ENCODE data around the gene OSBPL7. TPM values are rescaled to one million over a fixed set of nuclear protein-coding genes. Genes with fewer than 3 reads are reported as not detected.

The OSBPL7 gene
- total RNA-seq, 4 donors from 2014 or later = 2.2 to 4.1 (median 3.8) TPM

- WGBS, 2 donors (ENCODE audit: low coverage in 1 of 2) = 81 to 84% methylated on average over 5 to 9 of the region's 11 CpGs
- no peaks in the 10 kb centered on the region for H3K36me3 ChIP-seq
- ATAC-seq = no peak
Measured at GRCh38 chr17:47867813-47868533, 46.4 kb upstream of the OSBPL7 start.

GRCh38 chr17:47866941-47867340, 45.3 kb upstream of the OSBPL7 start:
- no peaks in the 10 kb centered on the region for H3K9me3 ChIP-seq
- WGBS, 2 donors (ENCODE audit: low coverage in 1 of 2) = 20 to 100% methylated on average over 1 to 9 of the region's 20 CpGs
- no peak overlapping the region for H3K27ac ChIP-seq
- H3K27me3 ChIP-seq = peaks cover 73% of the 10 kb centered on the region
- no peak for ATAC-seq
- no peak overlapping the region for H3K4me3 ChIP-seq
- no peaks in the 10 kb centered on the region for H3K4me1 ChIP-seq
- no peak for TF ChIP-seq POLR2A (IDR thresholded peaks at IDR 0.05)
- TF ChIP-seq CTCF (IDR thresholded peaks at IDR 0.05) = no peak
- no peak for TF ChIP-seq EP300 (IDR thresholded peaks at IDR 0.05)
- no peak for TF ChIP-seq POLR2AphosphoS5 (IDR thresholded peaks at IDR 0.05)
- no peaks in the 10 kb centered on the region for H3K36me3 ChIP-seq

More at GRCh38 chr17:47867813-47868533, 46.4 kb upstream of the OSBPL7 start:
- TF ChIP-seq CTCF (IDR thresholded peaks at IDR 0.05) = no peak
- no peak for TF ChIP-seq POLR2AphosphoS5 (IDR thresholded peaks at IDR 0.05)
- no peak for TF ChIP-seq POLR2A (IDR thresholded peaks at IDR 0.05)
- no peak for TF ChIP-seq EP300 (IDR thresholded peaks at IDR 0.05)
- Histone ChIP-seq H3K9me3 (no peaks in the 10 kb centered on the region), H3K27me3 (peaks cover 83% of the 10 kb centered on the region), H3K4me1 (peaks cover 0 to 7% (median 0%) of the 10 kb centered on the region in 3 donors), H3K27ac (no peak overlapping the region), H3K4me3 (no peak overlapping the region)

- H3K4me1 ChIP-seq = no peaks in the 10 kb centered on the region
- 33 to 41% methylated on average over 3 to 4 of the region's 7 CpGs for WGBS, 2 donors (ENCODE audit: low coverage in 1 of 2)
- TF ChIP-seq EP300 (IDR thresholded peaks at IDR 0.05) (no peak), POLR2AphosphoS5 (IDR thresholded peaks at IDR 0.05) (no peak), POLR2A (IDR thresholded peaks at IDR 0.05) (no peak), CTCF (IDR thresholded peaks at IDR 0.05) (no peak)
- H3K36me3 ChIP-seq = no peaks in the 10 kb centered on the region
- H3K27ac ChIP-seq = no peak overlapping the region
- no peak overlapping the region for H3K4me3 ChIP-seq
- no peaks in the 10 kb centered on the region for H3K9me3 ChIP-seq
- no peak for ATAC-seq
- peaks cover 71% of the 10 kb centered on the region for H3K27me3 ChIP-seq
Measured at GRCh38 chr17:47864791-47865216, 43.2 kb upstream of the OSBPL7 start.

- no peak overlapping the region for H3K27ac ChIP-seq
- TF ChIP-seq POLR2AphosphoS5 (IDR thresholded peaks at IDR 0.05) = no peak
- no peak for TF ChIP-seq CTCF (IDR thresholded peaks at IDR 0.05)
- no peaks in the 10 kb centered on the region for H3K4me1 ChIP-seq
- H3K36me3 ChIP-seq = no peaks in the 10 kb centered on the region
- H3K27me3 ChIP-seq = peaks cover 70% of the 10 kb centered on the region
- 73% methylated on average over 2 of the region's 7 CpGs; no CpG with 5 or more reads in 1 of the 2 donors for WGBS, 2 donors (ENCODE audit: low coverage in 1 of 2)
- no peak overlapping the region for H3K4me3 ChIP-seq
- no peak for ATAC-seq
- no peaks in the 10 kb centered on the region for H3K9me3 ChIP-seq
Measured at GRCh38 chr17:47862621-47863440, 41.2 kb upstream of the OSBPL7 start.

Data from gastroesophageal sphincter (tissue), 4 donors.